Measurements from ENCODE around the gene SLC28A2. TPM values are rescaled to one million over a fixed set of nuclear protein-coding genes. Genes with fewer than 3 reads are reported as not detected.
A peak's percentile ranks its signal among the peaks of the same experiment; 100 is the strongest.
"Not testable (repeated sequence)": the region's sequence is repeated elsewhere in the genome, so short reads cannot be mapped to it uniquely, and the experiment has no call there.

SLC28A2 gene
- total RNA-seq, 1 donor from 2014 or later: not detected

- intact Hi-C loops (cut with micrococcal nuclease): no loop called here
- Mint-ChIP-seq H3K4me1 (no peaks in the 10 kb centered on the region), H3K9me3 (no peaks in the 10 kb centered on the region), H3K27me3 (peaks cover 17% of the 10 kb centered on the region), H3K36me3 (ENCODE audit: low read depth) (no peaks in the 10 kb centered on the region), H3K4me3 (no peak overlapping the region), H3K27ac (no peak overlapping the region)
- no peak for DNase-seq
Measured at GRCh38 chr15:45285413-45285812, 33.4 kb downstream of the SLC28A2 start.

- Mint-ChIP-seq H3K4me1 (no peaks in the 10 kb centered on the region), H3K27ac (no peak overlapping the region), H3K27me3 (peaks cover 14% of the 10 kb centered on the region), H3K9me3 (no peaks in the 10 kb centered on the region), H3K4me3 (no peak overlapping the region), H3K36me3 (ENCODE audit: low read depth) (no peaks in the 10 kb centered on the region)
- no peak for DNase-seq
- intact Hi-C loops (cut with micrococcal nuclease): no loop called here
Measured at GRCh38 chr15:45287390-45287956, 35.4 kb downstream of the SLC28A2 start.

GRCh38 chr15:45288947-45289346, 36.9 kb downstream of the SLC28A2 start:
- Mint-ChIP-seq H3K27me3 (peaks cover 12% of the 10 kb centered on the region), H3K9me3 (no peaks in the 10 kb centered on the region), H3K4me3 (no peak overlapping the region), H3K27ac (no peak overlapping the region), H3K4me1 (no peaks in the 10 kb centered on the region), H3K36me3 (ENCODE audit: low read depth) (no peaks in the 10 kb centered on the region)
- no peak for DNase-seq
- intact Hi-C loops (cut with micrococcal nuclease): no loop called here

- H3K9me3 Mint-ChIP-seq: peaks cover 8% of the 10 kb centered on the region
- H3K4me3 Mint-ChIP-seq: no peak overlapping the region
- H3K36me3 Mint-ChIP-seq (ENCODE audit: low read depth): no peaks in the 10 kb centered on the region
- peaks cover 2% of the 10 kb centered on the region for H3K27me3 Mint-ChIP-seq
- no peaks in the 10 kb centered on the region for H3K4me1 Mint-ChIP-seq
- intact Hi-C loops (cut with micrococcal nuclease): no loop called here
- DNase-seq: no peak
- no peak overlapping the region for H3K27ac Mint-ChIP-seq
Measured at GRCh38 chr15:45291822-45292582, 40.0 kb downstream of the SLC28A2 start.

- H3K27ac Mint-ChIP-seq; DNase-seq; H3K27me3 Mint-ChIP-seq; intact Hi-C loops (cut with micrococcal nuclease); H3K36me3 Mint-ChIP-seq (ENCODE audit: low read depth); H3K4me3 Mint-ChIP-seq; H3K4me1 Mint-ChIP-seq: not testable (repeated sequence)
- H3K9me3 Mint-ChIP-seq: peaks cover 11% of the 10 kb centered on the region
Measured at GRCh38 chr15:45293326-45293725, 41.3 kb downstream of the SLC28A2 start.

GRCh38 chr15:45298964-45299378, 46.9 kb downstream of the SLC28A2 start:
- H3K4me1 Mint-ChIP-seq; H3K27me3 Mint-ChIP-seq; H3K27ac Mint-ChIP-seq; DNase-seq; intact Hi-C loops (cut with micrococcal nuclease); H3K4me3 Mint-ChIP-seq; H3K36me3 Mint-ChIP-seq (ENCODE audit: low read depth): not testable (repeated sequence)
- peaks cover 19% of the 10 kb centered on the region for H3K9me3 Mint-ChIP-seq

GRCh38 chr15:45304711-45305110, 52.7 kb downstream of the SLC28A2 start:
- intact Hi-C loops (cut with micrococcal nuclease): no loop called here
- Mint-ChIP-seq H3K36me3 (ENCODE audit: low read depth) (no peaks in the 10 kb centered on the region), H3K4me3 (no peak overlapping the region), H3K27ac (no peak overlapping the region), H3K9me3 (peaks cover 8% of the 10 kb centered on the region), H3K27me3 (peaks cover 27% of the 10 kb centered on the region), H3K4me1 (peaks cover 7% of the 10 kb centered on the region)
- no peak for DNase-seq

GRCh38 chr15:45306105-45306504, 54.1 kb downstream of the SLC28A2 start:
- Mint-ChIP-seq H3K27ac (no peak overlapping the region), H3K4me3 (no peak overlapping the region), H3K36me3 (ENCODE audit: low read depth) (no peaks in the 10 kb centered on the region), H3K4me1 (peaks cover 7% of the 10 kb centered on the region), H3K27me3 (peaks cover 29% of the 10 kb centered on the region), H3K9me3 (peaks cover 8% of the 10 kb centered on the region)
- no peak for DNase-seq
- intact Hi-C loops (cut with micrococcal nuclease): no loop called here

- Mint-ChIP-seq H3K4me1 (peaks cover 7% of the 10 kb centered on the region), H3K4me3 (peak overlapping the region; percentile 43), H3K9me3 (peaks cover 3% of the 10 kb centered on the region), H3K27me3 (peaks cover 29% of the 10 kb centered on the region), H3K27ac (no peak overlapping the region), H3K36me3 (ENCODE audit: low read depth) (no peaks in the 10 kb centered on the region)
- intact Hi-C loops (cut with micrococcal nuclease): loop anchor here (1.0 kb wide), 1 partner anchor 92 kb away; no protein-coding TSS in a partner anchor
- DNase-seq: no peak
Measured at GRCh38 chr15:45307230-45307924, 55.3 kb downstream of the SLC28A2 start.

- H3K4me3 Mint-ChIP-seq; H3K4me1 Mint-ChIP-seq; H3K27me3 Mint-ChIP-seq; DNase-seq; H3K9me3 Mint-ChIP-seq; H3K27ac Mint-ChIP-seq; intact Hi-C loops (cut with micrococcal nuclease); H3K36me3 Mint-ChIP-seq (ENCODE audit: low read depth): not testable (repeated sequence)
Measured at GRCh38 chr15:45314117-45314516, 62.1 kb downstream of the SLC28A2 start.

GRCh38 chr15:45314960-45315359, 62.9 kb downstream of the SLC28A2 start:
- Mint-ChIP-seq H3K36me3 (ENCODE audit: low read depth) (no peaks in the 10 kb centered on the region), H3K4me3 (no peak overlapping the region), H3K9me3 (no peaks in the 10 kb centered on the region), H3K27ac (no peak overlapping the region), H3K27me3 (peaks cover 5% of the 10 kb centered on the region), H3K4me1 (no peaks in the 10 kb centered on the region)
- intact Hi-C loops (cut with micrococcal nuclease): no loop called here
- DNase-seq: no peak

- H3K27ac Mint-ChIP-seq: no peak overlapping the region
- no peak for DNase-seq
- intact Hi-C loops (cut with micrococcal nuclease): no loop called here
- peaks cover 8% of the 10 kb centered on the region for H3K27me3 Mint-ChIP-seq
- H3K36me3 Mint-ChIP-seq (ENCODE audit: low read depth): no peaks in the 10 kb centered on the region
- H3K4me1 Mint-ChIP-seq: no peaks in the 10 kb centered on the region
- no peaks in the 10 kb centered on the region for H3K9me3 Mint-ChIP-seq
- no peak overlapping the region for H3K4me3 Mint-ChIP-seq
Measured at GRCh38 chr15:45319472-45320214, 67.6 kb downstream of the SLC28A2 start.

GRCh38 chr15:45320581-45321205, 68.7 kb downstream of the SLC28A2 start:
- Mint-ChIP-seq H3K27me3 (peaks cover 8% of the 10 kb centered on the region), H3K4me1 (no peaks in the 10 kb centered on the region), H3K27ac (no peak overlapping the region), H3K36me3 (ENCODE audit: low read depth) (no peaks in the 10 kb centered on the region), H3K9me3 (no peaks in the 10 kb centered on the region), H3K4me3 (no peak overlapping the region)
- DNase-seq: no peak
- intact Hi-C loops (cut with micrococcal nuclease): no loop called here

Measured in activated CD4-positive, alpha-beta T cell treated with anti-CD3 and anti-CD28 coated beads, Interleukin-2, amount 10 ng/mL, durations not matched to agents 24 days and 14 days (primary cell).